NCI-H510A treated with DMSO at 0.1 percent for 48 hours (cell line): ENCODE results near the gene UBL7.
"Not testable (repeated sequence)": the region's sequence is repeated elsewhere in the genome, so short reads cannot be mapped to it uniquely, and the experiment has no call there.

Experiments used
- DNase-seq: peaks from one replicate; lab custom pipeline; 2025; lab: John Stamatoyannopoulos, UW

UBL7 gene, protein sequence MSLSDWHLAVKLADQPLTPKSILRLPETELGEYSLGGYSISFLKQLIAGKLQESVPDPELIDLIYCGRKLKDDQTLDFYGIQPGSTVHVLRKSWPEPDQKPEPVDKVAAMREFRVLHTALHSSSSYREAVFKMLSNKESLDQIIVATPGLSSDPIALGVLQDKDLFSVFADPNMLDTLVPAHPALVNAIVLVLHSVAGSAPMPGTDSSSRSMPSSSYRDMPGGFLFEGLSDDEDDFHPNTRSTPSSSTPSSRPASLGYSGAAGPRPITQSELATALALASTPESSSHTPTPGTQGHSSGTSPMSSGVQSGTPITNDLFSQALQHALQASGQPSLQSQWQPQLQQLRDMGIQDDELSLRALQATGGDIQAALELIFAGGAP

DNA sequence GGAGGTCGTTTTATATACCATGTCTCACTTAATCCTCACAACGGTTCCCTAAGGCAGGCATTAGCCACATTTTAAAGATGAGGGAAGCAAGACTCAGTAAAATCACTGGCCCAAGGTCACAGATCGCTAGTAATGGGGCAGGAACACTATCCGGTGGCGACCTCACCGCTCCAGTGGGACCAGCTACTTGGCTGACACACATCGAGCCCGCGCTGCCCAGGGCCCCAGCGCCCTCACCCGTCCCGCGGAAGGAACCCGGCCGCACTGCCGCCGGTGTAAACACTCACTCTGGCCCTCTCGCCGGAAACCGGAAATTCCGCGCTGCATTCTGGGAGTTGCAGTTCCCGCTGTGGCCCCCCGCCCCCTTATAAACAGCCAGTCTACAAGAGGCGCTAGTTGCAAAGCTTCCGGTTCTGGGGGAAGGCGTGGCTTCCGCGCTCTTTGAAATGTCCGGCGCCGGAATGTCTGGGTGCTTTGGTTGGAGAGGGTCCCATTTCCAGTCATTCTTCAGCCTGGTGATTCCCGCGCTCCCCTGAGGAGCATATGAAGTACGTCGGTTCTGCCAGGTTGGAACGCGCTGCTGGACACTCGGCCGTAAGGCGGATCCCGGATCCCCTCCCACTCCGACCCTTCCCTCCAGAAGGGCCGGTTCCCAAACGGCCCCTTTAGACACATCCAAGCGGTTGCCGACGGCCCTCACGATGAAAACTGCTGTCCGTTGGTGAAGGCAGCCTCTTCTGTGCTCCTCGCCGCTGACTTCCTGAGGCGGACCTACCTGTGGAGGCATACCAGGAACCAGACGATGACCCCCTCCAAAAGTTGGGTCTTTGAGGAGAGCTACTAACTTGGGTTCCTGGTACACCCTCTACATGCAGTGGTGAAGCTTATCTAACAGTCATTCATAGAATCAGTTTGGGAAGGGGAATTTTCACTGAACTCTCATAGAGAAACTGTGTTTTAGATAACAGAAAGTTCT, at the start of gene UBL7:
UBL7 (minus strand) TSS at position 290 of the 976 bp plus-strand sequence. CDS start 2,293 bp downstream, outside the sequence.
- peak; percentile 82 for DNase-seq

DNA sequence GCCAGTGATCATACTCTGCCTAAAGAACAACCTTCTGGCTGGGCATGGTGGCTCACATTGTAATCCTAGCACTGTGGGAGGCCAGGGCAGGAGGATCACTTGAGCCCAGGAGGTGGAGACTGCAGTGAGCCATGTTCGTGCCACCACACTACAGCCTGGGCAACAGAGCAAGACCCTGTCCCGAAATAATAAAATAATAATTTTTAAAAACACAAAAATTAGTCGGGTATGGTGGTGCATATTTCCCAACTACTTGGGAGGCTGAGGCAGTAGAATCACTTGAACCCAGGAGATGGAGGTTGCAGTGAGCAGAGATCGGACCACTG, 45.5 kb upstream of the UBL7 start:
- no peak for DNase-seq

DNA sequence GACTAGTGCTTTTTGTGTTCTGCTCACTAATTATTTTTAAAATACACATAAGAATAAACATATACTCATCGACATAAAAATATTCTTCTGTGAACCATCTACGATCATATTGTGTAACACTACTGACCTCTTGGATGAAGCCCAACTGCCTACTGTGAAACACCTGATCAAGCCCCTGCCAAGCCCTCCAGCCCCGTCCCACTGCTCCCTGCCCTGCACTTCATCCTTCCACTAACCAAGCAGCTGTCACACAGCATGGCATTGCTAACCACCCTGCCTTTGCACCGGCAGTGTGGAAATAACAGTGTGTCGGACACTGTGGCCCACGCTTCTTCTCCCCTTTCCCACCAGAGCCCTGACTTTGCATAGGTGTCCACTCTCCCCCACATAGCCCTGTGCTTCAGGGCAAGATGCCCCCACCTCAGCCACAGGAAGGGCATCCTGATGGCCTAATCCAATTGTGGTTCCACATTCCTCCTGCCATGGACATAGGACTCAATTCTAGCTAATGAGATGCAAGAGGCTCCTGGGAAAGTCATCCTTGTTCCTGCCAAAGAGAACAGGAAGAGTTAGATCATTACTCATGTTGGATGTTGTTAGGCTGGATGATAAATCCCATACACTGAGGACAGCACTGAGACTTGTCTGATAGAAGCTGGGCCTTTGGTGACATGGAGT, 45.0 kb upstream of the UBL7 start:
- no peak for DNase-seq

DNA sequence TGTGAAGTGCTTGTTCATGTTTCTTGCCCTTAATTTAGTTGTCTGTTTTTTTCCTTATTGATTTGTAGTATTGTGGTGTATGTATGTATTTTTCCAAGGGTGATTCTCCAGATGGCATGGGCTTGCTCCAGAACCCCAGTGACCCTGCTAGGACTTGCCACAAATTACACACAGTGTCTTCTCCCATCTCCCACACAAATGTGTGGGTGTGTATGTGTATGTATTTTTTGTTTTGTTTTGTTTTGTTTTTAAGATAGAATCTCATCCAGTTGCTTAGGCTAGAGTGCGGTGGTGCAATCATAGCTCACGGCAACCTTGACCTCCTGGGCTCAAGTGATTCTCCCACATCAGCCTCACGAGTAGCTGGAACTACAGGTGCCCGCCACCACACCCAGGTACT, 43.9 kb upstream of the UBL7 start:
- no peak for DNase-seq

DNA sequence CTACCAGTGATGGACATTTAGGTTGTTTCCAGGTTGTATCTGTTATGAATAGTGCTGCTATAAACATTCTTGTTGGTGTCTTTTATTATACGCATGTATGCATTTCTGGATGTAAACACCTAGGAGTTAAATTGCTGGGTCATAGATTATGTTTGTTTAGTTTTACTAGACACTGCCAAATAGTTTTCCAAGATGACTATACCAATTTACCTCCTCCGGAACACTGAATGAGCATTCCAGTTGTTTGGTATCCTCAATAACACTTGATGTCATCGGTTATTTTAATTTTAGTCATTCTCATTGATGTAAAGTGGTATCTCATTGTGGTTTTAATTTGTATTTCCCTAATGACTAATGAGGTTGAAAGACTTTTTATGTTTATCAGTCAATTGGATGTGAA, 43.5 kb upstream of the UBL7 start:
- no peak for DNase-seq

DNA sequence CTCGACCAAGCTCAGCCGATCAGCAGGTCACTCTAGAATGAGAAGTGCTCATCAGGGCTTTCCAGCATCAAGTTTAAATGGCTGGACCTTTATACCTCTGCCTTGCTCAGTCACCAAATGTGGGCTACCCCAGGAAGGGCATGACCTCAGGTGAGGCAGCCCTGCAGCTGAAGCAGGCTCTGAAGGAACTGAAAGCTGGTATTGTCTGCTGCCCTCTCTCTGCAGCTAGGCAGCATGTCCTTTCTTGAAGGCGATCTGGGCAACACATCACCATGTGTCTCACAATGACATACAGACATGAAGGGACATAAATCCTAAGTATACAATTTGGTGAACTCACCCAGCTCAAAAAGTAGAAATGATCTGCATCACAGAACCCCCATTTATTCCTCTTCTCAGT, 41.3 kb upstream of the UBL7 start:
- DNase-seq: no peak

DNA sequence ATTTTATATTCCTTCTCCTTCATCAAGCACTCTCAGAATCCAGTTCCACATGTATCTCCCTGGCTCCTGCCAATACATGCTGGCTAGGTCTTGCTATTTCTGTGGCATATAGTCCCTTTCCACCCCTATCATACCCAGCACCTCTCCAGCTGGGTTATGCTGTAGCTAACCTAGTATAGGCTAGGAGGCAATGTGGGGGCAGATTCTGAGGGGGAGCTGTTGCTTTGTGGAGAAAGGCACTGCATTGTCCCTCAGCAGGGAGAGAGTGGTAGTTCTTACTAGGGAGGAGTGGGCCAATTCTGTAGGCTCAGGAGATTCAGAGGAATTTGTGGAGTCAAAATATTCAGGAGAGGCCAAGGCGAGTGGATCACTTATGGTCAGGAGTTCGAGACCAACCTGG, 39.4 kb upstream of the UBL7 start:
- no peak for DNase-seq

DNA sequence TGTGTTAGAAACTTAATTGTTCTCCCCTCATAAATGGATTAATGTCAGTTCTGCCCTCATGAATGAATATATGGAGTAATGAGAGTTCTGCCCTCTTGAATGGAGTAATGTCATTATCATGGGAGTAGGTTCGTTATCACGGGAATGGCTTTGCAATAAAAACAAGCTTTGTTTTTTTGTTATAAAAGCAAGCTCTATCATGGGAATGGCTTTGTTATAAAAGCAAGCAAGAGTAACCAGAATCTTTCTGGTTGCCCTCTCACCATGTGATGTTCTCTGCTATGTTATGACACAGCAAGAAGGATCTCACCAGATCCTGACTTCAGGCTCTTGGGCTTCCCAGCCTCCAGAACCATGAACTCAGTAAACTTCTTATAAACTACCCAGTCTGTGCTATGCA, 38.4 kb upstream of the UBL7 start:
- no peak for DNase-seq

DNA sequence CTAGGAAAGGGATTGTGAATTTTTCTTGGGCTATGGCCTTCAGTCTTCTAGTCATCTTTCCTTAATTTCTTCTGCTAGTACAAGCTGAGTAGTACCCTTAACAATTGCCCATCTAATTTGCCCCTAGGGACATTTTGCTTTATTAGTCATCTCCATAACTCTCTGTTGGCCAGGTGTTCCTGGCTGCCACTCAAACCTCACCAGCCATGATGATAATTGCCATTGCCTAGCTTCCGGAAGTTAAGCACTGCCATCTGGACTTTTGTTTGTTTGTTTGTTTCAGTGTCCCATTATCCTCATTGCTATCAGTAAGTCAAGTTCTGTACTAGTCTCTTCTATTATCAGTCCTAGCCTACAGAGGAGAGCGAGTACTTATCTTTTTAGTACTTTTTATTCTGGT, 36.6 kb upstream of the UBL7 start:
- peak; percentile 59 for DNase-seq

DNA sequence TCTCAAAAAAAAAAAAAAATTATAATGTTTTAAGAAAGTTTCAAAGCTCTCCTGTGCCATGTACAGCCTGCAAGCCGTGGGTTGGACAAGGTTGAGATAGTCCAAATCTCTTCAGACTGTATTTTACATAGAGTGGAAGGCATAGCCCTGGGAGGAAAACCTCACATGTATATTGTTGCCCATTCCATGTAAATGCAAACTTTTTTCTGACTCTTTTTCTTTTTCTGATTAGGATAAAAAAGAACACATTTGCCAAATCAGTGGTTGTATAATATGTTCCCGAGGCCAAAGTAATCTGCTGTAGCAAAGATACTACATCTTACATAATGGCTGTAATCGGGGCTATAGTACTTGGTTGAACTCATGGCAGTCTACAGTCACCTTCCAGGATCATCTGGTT, 35.7 kb upstream of the UBL7 start:
- DNase-seq: no peak

DNA sequence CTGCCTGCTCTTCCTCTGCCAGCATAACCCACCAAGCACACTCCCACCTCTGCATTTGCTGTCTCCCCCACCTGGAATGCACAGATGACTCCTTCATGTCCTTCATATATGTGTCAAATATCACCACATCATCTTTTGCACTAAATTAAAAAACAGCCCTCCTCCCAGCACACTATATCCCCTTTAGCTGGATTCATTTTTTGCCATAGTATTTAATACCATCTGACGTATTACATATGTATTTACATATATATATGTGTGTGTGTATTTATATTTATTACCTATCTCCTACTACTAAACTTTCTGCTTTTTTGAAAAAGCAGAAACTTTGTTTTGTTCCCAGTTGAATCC, 29.4 kb upstream of the UBL7 start:
- no peak for DNase-seq

DNA sequence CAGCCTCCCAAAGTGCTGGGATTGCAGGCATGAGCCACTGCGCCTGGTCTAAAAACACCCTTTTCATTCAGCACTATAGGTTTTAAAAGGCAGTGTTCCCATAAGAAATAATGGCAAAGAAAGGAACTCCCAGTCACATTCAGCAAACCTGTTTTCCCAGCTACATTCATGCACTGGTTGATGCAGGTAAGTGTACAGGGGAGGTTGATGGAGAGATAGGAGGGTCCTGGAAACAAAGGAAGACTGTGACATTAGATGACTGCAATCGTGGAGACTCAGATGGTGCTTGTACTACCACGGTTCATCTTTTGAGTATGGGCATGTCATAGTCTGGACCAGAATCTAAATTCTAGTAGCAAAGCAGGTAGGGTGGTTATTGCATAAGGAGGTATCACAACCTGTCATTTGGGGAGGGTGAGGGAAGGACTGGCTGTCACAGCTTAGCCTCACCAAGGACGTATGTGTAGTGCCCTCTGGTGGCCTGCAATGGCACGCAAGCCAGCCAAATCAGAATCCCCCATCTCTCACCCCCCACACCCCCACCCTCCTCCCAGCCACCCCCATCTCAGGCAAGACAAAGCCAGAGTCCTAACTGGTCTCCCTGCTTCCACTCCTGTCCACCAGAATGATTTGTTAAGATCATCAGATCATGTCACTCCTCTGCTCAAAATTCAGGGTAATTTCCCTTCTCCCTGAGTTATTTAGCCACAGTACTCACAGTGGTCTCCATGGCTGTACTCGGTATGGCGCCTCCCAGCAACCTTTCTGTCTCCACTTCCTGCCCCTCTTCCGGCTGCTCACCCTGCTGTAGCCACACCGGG, 28.8 kb upstream of the UBL7 start:
- peak; percentile 17 for DNase-seq

DNA sequence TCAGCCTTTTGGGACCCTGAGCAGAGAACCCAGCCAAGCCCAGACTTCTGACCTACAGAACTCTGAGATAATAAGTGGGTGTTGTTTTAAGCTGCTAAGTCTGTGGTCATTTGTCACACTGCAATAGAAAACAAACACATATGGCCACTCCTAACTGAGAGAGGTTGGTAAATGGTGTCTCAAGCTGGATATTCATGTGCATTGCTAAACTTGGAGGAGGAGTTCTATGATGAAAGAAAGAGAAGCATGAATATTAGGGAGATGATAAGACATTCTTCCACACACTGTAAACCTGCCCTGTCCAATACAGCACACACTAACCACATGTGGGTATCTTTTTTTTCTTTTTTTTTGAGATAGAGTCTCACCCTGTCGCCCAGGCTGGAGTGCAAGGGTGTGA, 27.8 kb upstream of the UBL7 start:
- no peak for DNase-seq

DNA sequence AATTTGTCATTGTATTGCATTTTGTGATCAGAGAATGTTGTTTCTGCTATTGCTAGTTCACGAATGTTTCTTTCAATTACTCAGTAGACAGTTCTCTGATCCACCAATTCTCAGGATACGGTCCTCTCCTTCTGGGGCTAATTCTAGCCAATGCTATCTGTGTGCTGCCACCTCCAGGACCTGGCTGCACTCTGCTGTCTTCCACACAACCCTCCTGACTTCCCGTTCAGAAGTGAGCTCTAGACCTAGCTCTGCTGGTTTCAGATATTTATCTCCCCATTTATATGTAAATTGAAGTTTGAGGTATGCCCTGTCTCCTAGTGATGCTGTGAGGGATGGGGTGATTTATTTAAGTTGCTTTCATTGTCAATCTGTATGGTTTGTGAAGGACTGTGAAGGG, 21.7 kb upstream of the UBL7 start:
- no peak for DNase-seq

DNA sequence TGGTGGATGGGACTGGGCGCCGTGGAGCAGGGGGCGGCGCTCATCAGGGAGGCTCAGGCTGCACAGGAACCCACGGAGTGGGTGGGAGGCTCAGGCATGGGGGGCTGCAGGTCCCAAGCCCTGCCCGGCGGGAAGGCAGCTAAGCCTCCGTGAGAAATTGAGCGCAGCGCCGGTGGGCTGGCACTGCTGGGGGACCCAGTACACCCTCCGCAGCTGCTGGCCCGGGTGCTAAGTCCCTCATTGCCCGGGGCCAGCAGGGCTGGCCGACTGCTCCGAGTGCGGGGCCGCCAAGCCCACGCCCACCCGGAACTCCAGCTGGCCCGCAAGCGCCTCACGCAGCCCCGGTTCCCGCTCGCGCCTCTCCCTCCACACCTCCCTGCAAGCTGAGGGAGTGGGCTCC, 19.4 kb upstream of the UBL7 start:
- DNase-seq: not testable (repeated sequence)

DNA sequence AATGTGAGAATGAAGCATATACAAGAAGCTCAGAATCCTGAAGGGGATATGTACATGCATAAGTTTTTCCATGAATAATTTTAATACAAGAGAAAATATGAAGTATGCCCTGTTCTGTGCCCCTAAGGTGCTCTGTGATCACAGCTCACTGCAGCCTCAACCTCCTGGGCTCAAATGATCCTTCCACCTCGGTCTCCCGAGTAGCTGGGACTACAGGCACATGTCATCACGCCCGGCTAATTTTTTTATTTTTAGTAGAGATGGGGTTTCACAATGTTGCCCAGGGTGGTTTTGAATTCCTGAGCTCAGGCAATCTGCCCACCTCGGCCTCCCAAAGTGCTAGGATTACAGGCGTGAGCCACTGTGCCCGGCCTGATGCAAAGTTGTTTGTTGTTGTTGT, 10.7 kb upstream of the UBL7 start:
- not testable (repeated sequence) for DNase-seq

DNA sequence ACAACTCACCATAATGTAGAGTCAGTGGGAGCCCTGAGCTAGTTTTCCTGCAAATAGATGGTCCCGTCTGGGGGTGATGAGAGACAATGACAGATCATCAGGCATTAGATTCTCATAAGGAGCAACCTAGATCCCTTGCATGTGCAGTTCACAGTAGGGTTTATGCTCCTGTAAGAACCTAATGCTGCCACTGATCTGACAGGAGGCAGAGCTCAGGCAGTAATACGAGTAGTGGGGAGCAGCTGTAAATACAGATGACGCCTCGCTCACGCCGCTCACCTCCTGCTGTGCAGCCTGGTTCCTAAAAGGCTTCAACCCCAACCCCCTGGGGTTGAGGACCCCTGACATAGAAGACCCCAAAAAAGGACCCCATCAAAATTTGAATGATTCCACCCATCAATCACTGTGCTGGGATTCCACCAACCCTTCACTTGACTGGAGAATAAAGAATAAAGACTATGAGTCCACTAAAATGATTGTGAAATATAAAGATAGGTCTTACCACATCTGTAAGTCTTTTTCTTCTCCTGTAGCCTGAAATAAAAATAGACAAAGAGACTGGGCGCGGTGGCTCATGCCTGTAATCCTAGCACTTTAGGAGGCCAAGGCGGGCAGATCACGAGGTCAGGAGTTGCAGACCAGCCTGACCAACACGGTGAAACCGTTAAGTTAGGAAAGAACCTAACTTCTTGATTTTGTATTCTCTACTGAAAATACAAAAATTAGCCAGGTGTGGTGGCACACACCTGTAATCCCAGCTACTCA, 9.9 kb upstream of the UBL7 start:
- DNase-seq: no peak

DNA sequence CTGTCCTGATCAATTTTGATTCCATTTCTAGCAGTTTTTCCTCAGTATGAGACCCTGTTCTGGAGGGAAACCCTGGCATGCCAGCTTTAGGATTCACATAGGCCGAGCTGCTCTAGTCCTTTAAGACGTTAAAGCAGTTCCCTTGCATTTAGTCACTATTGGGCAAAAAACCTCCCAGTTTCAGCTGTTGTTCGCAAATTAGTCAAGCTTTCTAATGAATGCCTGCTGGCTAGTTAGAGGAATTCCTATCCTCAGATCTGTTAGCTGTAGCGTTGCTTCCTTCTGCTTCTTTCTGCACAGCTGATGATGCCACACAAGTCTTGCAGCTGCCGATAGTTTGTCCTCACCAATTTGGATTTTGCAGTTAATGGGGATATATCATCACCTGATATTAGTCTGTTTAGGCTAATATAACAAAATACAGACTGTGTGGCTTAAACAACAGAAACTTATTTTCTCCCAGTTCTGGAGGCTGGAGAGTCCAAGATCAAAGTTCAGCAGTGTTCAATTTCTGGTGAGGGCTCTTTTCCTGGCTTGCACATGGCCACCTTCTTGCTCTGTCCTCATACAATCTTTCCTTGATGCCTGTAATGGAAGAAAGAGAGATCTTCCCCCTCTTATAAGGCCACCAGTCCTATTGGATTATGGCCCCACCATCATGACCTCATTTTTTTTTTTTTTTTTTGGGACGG, 7.5 kb upstream of the UBL7 start:
- DNase-seq: no peak

DNA sequence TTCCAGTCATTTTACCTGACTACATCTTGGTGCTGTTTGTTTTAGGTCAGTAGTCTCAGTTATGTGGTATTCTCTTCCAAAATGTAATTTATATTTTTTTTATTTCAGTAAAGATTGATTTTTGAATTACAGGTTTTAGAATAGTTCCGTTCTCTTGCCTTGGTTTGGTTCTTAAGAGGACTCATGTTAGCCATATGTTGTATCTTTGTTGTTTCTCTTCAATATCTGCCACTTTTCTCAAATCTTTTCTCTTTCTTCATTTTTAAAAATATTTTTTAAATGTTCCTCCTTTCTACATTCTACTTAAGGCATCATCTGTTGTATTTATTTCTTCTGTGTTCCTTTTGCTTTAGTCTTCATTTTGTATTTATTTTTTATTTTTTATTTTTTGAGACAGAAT, 5.6 kb upstream of the UBL7 start:
- DNase-seq: no peak

DNA sequence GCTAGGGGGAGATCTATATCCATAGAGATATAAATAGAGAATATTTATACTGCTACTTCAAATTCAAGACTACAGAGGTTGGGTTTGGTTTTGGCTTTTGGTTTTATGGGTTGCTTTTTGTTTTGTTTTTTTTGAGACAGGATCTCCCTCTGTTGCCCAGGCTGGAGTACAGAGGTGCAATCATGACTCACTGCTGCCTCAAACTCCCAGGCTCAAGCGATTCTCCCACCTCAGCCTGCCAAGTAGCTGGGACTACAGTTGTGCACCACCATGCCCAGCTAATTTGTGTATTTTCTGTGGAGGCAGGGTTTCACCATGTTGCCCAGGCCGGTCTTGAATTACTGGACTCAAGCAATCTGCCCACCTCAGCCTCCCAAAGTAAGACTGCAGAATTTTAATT, 3.9 kb upstream of the UBL7 start:
- no peak for DNase-seq

DNA sequence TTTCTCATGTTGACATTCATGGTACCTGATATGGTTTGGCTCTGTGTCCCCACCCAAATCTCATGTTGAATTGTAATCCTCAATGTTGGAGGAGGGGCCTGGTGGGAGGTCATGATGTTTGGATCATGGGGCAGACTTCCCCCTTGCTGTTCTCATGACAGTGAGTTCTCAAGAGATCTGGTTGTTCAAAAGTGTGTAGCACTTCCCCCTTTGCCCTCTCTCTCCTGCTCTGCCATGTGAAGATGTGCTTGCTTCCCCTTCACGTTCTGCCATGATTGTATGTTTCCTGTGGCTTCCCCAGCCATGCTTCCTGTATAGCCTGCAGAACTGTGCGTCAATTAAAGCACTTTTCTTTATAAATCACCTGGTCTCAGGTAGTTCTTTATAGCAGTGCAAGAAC, 3.3 kb upstream of the UBL7 start:
- no peak for DNase-seq
